ENCODE data around the gene AGMO.

The AGMO gene

DNA sequence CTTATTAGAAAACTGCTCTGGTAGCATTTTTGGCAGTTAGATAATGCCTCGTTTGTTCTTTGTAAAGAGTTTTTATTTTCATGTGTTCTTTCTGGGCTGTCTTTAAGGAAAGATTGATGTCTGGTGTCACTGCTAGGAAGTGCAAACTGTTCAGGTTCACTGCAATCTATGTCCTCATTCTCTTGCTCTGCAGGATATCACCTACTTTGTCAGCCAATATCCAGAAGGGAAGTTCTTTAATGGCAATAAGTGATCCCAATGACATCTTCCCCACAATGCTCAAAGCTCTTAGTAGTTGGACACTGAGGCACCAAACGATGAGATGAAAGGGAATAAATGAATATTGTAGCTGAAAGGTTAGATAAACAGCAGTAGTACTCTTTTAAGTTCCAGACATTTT, 115.1 kb downstream of the AGMO start:
- peak; percentile 13 for DNase-seq

GRCh38 chr7:15446280-15446679, 115.5 kb downstream of the AGMO start:
- DNase-seq = no peak

DNA sequence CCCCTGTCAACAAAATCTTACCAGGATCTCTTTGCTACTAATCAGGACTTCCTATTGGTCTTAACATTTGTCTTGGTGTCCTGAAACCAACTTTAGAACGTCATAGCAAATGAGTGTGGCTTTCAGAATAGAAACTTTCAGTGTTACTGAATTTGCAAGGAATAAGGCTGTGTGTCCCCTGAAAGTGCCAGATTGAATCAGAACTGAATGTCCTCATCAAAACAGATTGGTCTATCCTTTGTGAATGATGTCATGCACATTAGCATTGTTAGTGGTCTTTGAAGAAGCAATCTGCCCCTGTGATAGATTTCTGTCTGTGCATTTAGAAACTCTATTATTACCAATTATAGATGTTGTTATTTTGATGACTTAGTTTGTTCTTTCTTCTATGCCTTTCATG, 119.9 kb downstream of the AGMO start:
- DNase-seq = no peak

DNA sequence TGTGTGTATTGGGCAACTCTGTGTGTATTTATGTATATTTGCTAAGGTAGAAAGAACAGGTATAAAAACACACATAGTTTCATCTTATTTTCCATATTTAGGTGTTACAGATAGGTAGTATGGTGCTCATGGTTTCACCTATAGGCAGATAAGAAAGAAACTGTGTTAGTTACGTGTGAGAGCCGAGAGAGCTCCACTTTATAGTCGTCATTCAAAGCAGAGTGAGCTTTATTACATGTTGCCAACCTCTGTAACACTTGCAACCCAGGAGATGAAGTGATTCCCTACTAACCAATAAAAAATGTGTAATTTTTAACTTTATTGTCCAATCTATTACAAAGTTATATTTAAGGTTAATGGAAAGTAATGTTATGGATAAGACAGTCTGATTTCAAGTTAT, 121.3 kb downstream of the AGMO start:
- no peak for DNase-seq

- no peak for DNase-seq
Measured at GRCh38 chr7:15439853-15440252, 122.0 kb downstream of the AGMO start.

- DNase-seq = no peak
Measured at GRCh38 chr7:15433151-15433550, 128.7 kb downstream of the AGMO start.

- no peak for DNase-seq
Measured at GRCh38 chr7:15430911-15431310, 130.9 kb downstream of the AGMO start.

- no peak for DNase-seq
Measured at GRCh38 chr7:15430191-15430590, 131.6 kb downstream of the AGMO start.

DNA sequence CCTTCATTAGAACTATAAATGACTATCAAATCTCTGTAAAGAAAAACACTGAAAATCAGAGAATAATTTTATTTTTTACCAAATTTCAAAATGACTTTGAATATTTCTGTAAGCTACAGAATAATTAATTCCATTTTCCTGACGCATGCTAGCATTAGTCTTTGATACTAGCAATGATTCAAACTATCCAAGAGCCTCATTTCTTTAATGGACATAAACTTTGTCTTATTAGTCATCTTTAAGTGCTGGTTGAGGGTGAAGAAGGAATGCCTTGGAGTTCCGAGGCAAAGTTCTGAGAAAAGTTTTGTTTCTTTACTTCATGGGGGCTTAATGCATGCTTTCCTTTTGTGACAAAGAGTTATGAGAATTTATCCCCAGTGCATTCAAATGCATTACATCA, 137.3 kb downstream of the AGMO start:
- DNase-seq = no peak

DNA sequence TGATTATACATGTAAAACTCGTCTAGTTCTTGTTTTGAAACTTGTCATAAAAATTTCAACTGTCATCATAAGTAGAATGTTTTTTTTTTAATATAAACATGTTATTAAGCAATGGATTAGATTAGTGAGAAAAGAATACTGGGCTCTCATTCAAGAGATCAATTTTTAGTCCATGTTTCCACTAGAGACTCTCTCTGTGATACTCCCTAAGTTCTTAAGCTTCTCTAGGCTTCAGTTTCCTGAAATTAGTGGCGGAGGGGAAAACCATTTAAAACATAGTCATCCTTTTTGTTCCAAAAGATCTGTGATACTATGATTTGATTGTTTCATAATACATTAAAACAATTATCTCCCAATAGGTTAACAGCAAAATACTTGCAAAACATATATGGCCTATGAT, 142.2 kb downstream of the AGMO start:
- DNase-seq = no peak

DNA sequence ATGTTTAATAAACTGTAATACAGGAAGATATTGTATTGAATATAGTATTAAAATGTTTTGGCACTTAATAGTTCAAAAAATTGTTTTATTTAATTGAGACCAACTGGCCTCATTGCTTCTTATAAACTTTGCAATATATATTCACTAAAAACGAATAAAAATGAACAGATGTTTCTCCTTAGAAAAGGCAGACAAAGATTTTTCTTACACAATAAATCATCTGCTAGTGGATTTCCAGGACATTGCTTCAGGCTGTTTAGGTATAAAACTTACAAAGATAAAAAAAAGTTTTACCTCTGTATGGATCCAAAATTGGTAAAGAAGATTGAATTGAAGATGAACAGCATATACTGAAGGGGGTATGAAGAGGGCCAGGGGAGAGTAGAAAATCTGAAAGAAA, 143.6 kb downstream of the AGMO start:
- DNase-seq = no peak

DNA sequence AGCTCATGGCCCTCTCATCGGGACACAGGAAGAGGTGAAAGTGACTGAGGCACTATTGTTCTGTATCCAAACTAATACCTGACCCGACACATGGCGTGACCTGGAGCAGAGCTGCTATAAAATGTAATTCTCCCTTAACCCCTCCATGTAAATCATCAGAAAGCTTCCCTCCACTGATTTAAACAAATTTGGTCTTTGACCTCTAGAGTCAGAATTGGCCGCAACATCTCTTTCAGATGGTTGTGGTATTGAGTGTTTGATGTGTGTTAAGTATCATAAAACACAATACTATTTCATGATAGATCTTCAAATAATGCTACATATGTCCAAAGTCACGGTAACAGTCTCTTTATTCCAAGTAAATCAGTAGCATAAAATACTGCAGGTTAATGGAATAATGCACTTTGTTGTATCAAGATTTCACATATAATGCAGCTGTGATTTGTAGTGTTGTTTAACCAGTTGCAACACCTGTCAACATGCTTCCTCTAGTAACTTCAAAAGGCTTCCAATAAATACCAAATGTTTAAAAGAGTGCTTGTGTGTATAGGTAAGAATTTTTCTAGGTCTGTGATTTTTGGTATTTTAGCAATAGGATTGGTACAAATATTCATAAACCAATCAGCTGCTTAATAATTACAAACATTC, 144.3 kb downstream of the AGMO start:
- no peak for DNase-seq

GRCh38 chr7:15411019-15411418, 150.8 kb downstream of the AGMO start:
- DNase-seq = no peak

GRCh38 chr7:15407910-15408309, 153.9 kb downstream of the AGMO start:
- DNase-seq = no peak

DNA sequence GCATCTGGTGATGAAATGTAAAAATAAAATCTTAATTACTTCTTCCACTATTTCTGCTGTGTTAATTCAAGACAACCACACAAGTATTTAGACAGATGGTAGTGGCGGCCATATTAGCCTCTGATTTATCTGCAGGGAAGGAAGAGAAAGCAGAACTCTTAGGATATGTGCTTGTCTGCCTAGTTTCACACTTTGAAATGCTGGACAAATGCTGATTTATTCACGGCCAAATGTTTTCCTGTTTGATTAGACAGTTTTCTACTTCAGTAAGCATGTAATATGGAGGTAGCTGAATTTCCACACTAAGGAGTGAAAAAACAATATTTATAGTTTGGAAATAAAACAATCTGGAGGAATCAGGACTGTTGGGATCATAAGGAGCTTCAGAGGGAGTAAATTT, 158.1 kb downstream of the AGMO start:
- DNase-seq = no peak

DNA sequence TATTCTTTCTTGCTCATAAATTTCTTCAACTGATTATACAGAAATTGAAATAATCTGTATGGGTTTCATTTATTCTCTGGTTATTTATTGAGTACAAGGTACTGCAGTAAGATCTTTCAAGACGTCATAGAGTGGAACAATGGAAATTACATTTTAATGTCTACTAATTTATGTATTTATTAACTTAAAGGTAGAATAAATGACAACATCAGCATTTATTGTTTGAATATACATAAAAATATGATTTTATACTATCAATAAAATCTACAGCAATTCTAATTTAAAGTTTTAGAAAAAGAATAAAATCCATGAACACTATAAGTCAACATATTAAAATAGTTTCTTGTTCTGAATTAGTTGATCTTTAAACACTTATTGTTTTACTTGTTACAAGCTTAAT, 158.5 kb downstream of the AGMO start:
- no peak for DNase-seq

GRCh38 chr7:15402436-15403136, 159.2 kb downstream of the AGMO start:
- DNase-seq = no peak

DNA sequence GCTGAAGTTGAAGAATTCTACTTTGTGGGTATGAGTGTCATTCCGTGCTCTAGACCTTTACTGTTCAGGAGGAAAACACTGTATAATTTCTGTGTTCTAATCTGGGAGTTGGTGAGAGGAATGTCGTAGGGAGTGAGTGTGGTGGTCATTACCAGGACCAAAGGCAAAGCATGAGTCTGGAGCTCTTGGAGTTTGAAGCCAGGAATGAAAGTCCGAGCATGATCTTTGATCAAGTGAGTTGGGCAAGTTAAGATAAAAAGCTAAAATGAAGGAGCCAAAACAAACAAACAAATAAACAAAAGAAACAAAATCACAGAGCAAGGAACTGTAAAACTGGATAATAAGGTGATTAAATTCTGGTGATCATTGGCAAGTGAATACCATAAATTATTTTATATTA, 161.4 kb downstream of the AGMO start:
- DNase-seq = no peak

DNA sequence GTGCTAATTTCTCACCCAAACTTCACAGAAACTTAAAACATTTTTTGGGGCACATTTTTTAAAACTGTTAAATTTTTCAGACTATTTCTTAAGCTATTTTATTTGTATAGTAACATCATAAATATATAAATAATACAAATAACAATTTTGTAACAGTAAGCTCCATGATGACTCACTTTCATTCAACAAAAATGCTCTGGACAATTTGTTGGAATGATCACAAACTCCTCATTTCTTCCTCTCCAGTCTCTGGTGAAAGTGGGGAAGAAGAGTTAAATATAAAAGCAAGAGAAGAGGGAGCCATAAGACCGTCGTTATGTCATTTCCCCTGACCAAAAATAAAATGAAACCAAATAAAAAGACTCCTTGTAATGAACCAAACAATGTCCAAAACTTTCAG, 162.4 kb downstream of the AGMO start:
- no peak for DNase-seq

DNA sequence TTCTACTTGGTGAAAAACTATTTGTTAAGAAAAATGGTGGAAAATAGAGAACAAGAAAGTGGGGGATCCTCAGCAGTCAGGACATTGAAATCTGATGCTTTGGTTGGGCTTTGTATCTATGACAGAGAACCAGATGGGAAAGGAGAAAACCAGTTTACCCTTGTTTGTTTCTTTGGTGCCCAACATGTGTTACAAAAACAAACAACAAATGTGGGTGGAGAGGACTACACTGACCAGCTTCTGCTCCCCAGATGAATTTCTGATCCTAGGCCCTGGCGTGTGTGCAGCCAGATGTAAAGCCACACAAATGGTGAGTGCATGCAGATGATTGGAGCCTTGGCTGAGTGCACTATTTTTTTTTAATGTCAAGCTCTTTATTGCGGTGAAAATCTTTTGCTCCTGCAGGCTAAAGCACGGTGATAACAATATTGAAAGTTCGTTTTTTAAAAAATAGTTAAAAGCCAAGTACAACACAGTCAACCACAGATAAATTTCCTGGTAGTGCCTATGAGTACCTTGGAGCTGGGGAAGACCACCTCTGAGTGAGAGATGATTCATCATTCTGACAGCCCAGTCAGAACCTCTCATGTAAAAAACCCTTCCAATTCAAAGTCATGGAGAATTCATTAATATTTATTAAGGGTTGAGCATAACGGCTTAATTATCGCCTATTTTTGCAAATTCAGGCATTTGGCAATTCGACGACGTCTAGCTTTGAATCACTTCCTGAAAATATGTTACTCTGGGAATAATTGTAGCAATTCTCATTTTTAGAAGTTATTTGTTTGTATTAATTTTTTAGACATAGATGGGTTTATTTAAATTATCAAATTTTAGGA, 163.7 kb downstream of the AGMO start:
- no peak for DNase-seq

- no peak for DNase-seq
Measured at GRCh38 chr7:15397159-15397550, 164.7 kb downstream of the AGMO start.

DNA sequence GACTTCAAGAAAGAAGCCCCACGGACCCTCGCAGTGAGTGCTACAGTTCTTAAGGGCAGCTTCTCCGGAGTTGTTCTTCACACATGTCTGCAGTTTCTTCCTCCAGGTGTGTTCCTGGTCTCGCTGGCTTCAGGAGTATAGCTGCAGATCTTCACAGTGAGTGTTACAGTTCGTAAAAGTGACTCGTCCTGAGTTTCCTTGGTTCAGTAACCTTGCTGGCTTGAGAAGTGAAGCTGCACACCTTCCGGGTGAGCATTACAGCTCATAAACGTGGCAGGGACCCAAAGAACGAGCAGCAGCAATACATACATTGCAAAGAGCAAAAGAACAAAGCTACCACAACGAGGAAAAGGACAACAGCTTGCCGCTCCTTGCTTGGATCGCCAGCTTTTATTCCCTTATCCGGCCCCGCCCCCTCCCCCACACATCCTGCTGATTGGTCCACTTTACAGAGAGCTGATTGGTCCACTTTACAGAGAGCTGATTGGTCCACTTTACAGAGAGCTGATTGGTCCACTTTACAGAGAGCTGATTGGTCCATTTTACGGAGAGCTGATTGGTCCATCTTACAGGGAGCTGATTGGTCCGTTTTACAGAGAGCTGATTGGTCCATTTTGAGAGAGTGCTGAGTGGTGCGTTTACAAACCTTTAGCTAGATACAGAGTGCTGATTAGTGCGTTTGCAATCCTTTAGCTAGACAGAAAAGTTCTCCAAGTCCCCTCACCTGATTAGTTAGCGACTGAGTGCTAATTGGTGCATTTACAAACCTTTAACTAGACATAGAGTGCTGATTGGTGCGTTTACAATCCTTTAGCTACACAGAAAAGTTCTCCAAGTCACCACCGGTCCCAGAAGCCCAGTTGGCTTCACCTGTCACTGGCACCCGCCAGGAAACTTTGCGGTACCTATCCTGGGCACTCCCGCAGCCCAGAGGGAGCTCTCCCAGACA, 165.3 kb downstream of the AGMO start:
- DNase-seq = no peak

DNA sequence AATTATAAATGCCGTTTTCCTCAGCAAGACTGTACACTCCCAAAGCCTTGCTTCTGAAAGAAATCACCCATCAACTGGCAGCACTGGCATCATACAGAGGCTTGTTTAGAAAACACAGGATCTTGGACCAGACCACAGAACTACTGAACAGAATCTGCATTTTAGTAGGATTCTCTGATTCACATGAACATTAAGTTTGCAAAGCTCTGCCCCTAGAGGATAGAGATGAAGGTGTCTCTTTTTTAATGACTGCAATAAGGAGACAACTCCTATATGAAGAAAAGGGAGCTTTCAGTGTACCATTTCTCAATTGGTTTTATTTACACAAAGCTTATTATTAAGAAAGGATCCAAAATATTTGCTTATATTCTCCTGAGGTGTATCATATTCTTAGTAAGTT, 172.7 kb downstream of the AGMO start:
- DNase-seq = no peak

Measured in midbrain (tissue), 1 donor.